Adipocyte (in vitro differentiated cells): ENCODE data around the gene MECR.
A peak's percentile ranks its signal among the peaks of the same experiment; 100 is the strongest.

ENCODE experiments used
- DNase-seq: peaks from one replicate; pipeline ENCODE4 v3.0.0-alpha.2; 2015; ENCODE audit warnings: low read depth
- H3K27me3 ChIP-seq: replicated peaks from 2 replicates; pipeline ENCODE4 v1.7.0; 2013; ENCODE audit warnings: mild to moderate bottlenecking, low read length, moderate library complexity; ENCODE audit not compliant: control insufficient read depth, insufficient read depth
- H3K36me3 ChIP-seq: 2 replicates; pipeline ENCODE4 v1.7.0; 2013; ENCODE audit warnings: low read length, mild to moderate bottlenecking, moderate library complexity; ENCODE audit not compliant: control insufficient read depth, insufficient read depth, severe bottlenecking
- H3K4me1 ChIP-seq: 2 replicates; pipeline ENCODE4 v1.7.0; 2013; ENCODE audit warnings: mild to moderate bottlenecking, low read length, moderate library complexity; ENCODE audit not compliant: control insufficient read depth, insufficient read depth
- H3K4me3 ChIP-seq: 2 replicates; pipeline ENCODE4 v1.7.0; 2013; ENCODE audit warnings: mild to moderate bottlenecking, low read length, moderate library complexity
- H3K9ac ChIP-seq: 2 replicates; pipeline ENCODE4 v1.7.0; 2013; ENCODE audit warnings: mild to moderate bottlenecking, low read length, moderate library complexity
- H3K9me3 ChIP-seq: 2 replicates; pipeline ENCODE4 v1.7.0; 2013; ENCODE audit warnings: mild to moderate bottlenecking, low read length, moderate library complexity; ENCODE audit not compliant: control insufficient read depth

Gene MECR

GRCh38 chr1:29197993-29198392 is 32.7 kb downstream of the MECR start:
- peaks cover 9% of the 10 kb centered on the region for H3K4me1 ChIP-seq
- H3K27me3 ChIP-seq, result no peaks in the 10 kb centered on the region
- no peak overlapping the region for H3K4me3 ChIP-seq
- DNase-seq, result no peak
- no peaks in the 10 kb centered on the region for H3K9me3 ChIP-seq
- peaks cover 80% of the 10 kb centered on the region for H3K36me3 ChIP-seq
- no peak overlapping the region for H3K9ac ChIP-seq

- H3K27me3 ChIP-seq, result no peaks in the 10 kb centered on the region
- peaks cover 8% of the 10 kb centered on the region for H3K4me1 ChIP-seq
- no peak overlapping the region for H3K4me3 ChIP-seq
- no peaks in the 10 kb centered on the region for H3K9me3 ChIP-seq
- peak; percentile 46 for DNase-seq
- H3K9ac ChIP-seq, result no peak overlapping the region
- peaks cover 84% of the 10 kb centered on the region for H3K36me3 ChIP-seq
These were observed 33.2 kb downstream of the MECR start for GRCh38 chr1:29197590-29197924.

GRCh38 chr1:29196863-29197589 is 33.7 kb downstream of the MECR start:
- Histone ChIP-seq H3K9ac (no peak overlapping the region), H3K36me3 (peaks cover 89% of the 10 kb centered on the region), H3K4me3 (no peak overlapping the region), H3K27me3 (no peaks in the 10 kb centered on the region), H3K9me3 (no peaks in the 10 kb centered on the region), H3K4me1 (peaks cover 2% of the 10 kb centered on the region)
- DNase-seq, result peak; percentile 84

- H3K36me3 ChIP-seq, result peaks cover 80% of the 10 kb centered on the region
- no peaks in the 10 kb centered on the region for H3K9me3 ChIP-seq
- no peak overlapping the region for H3K9ac ChIP-seq
- no peak for DNase-seq
- no peak overlapping the region for H3K4me3 ChIP-seq
- no peaks in the 10 kb centered on the region for H3K4me1 ChIP-seq
- H3K27me3 ChIP-seq, result no peaks in the 10 kb centered on the region
These were observed 34.8 kb downstream of the MECR start for GRCh38 chr1:29195881-29196291.

- no peaks in the 10 kb centered on the region for H3K9me3 ChIP-seq
- peaks cover 61% of the 10 kb centered on the region for H3K36me3 ChIP-seq
- DNase-seq, result no peak
- H3K4me1 ChIP-seq, result no peaks in the 10 kb centered on the region
- no peaks in the 10 kb centered on the region for H3K27me3 ChIP-seq
- H3K4me3 ChIP-seq, result no peak overlapping the region
- H3K9ac ChIP-seq, result no peak overlapping the region
These were observed 36.8 kb downstream of the MECR start for GRCh38 chr1:29193879-29194455.

- Histone ChIP-seq H3K27me3 (no peaks in the 10 kb centered on the region), H3K4me3 (no peak overlapping the region), H3K9me3 (no peaks in the 10 kb centered on the region), H3K36me3 (peaks cover 36% of the 10 kb centered on the region), H3K4me1 (no peaks in the 10 kb centered on the region), H3K9ac (no peak overlapping the region)
- DNase-seq, result no peak
These were observed 40.0 kb downstream of the MECR start for GRCh38 chr1:29190718-29191117.

- H3K9ac ChIP-seq, result no peak overlapping the region
- no peak overlapping the region for H3K4me3 ChIP-seq
- H3K36me3 ChIP-seq, result no peaks in the 10 kb centered on the region
- peaks cover 10% of the 10 kb centered on the region for H3K4me1 ChIP-seq
- H3K9me3 ChIP-seq, result no peaks in the 10 kb centered on the region
- H3K27me3 ChIP-seq, result no peaks in the 10 kb centered on the region
- DNase-seq, result no peak
These were observed 44.0 kb downstream of the MECR start for GRCh38 chr1:29186707-29187106.

- Histone ChIP-seq H3K36me3 (no peaks in the 10 kb centered on the region), H3K4me1 (peaks cover 10% of the 10 kb centered on the region), H3K4me3 (no peak overlapping the region), H3K27me3 (no peaks in the 10 kb centered on the region), H3K9ac (no peak overlapping the region), H3K9me3 (no peaks in the 10 kb centered on the region)
- no peak for DNase-seq
These were observed 44.5 kb downstream of the MECR start for GRCh38 chr1:29186252-29186651.

- no peak overlapping the region for H3K4me3 ChIP-seq
- no peaks in the 10 kb centered on the region for H3K27me3 ChIP-seq
- peaks cover 5% of the 10 kb centered on the region for H3K36me3 ChIP-seq
- H3K9ac ChIP-seq, result peak overlapping the region; percentile 98
- H3K9me3 ChIP-seq, result no peaks in the 10 kb centered on the region
- no peak for DNase-seq
- H3K4me1 ChIP-seq, result peaks cover 27% of the 10 kb centered on the region
These were observed 47.4 kb downstream of the MECR start for GRCh38 chr1:29183287-29183686.

- Histone ChIP-seq H3K4me3 (peak within 1 kb of the TSS; percentile 99), H3K4me1 (peaks cover 42% of the 10 kb centered on the region), H3K9ac (peak within 1 kb of the TSS; percentile 100), H3K36me3 (peaks cover 9% of the 10 kb centered on the region), H3K27me3 (no peaks in the 10 kb centered on the region), H3K9me3 (no peaks in the 10 kb centered on the region)
- DNase-seq, result peak; percentile 99
These were observed 49.1 kb downstream of the MECR start, which contains the start of gene SRSF4 for GRCh38 chr1:29181413-29182225. Gene SRSF4 (minus strand): TSS chr1:29181900. CDS start chr1:29181752, 148 bp downstream.
